ENCODE data around the gene SNED1. TPM values are rescaled to one million over a fixed set of nuclear protein-coding genes. Genes with fewer than 3 reads are reported as not detected.

SNED1 gene
- total RNA-seq, 1 donor from 2014 or later, result 0.11 TPM

DNA sequence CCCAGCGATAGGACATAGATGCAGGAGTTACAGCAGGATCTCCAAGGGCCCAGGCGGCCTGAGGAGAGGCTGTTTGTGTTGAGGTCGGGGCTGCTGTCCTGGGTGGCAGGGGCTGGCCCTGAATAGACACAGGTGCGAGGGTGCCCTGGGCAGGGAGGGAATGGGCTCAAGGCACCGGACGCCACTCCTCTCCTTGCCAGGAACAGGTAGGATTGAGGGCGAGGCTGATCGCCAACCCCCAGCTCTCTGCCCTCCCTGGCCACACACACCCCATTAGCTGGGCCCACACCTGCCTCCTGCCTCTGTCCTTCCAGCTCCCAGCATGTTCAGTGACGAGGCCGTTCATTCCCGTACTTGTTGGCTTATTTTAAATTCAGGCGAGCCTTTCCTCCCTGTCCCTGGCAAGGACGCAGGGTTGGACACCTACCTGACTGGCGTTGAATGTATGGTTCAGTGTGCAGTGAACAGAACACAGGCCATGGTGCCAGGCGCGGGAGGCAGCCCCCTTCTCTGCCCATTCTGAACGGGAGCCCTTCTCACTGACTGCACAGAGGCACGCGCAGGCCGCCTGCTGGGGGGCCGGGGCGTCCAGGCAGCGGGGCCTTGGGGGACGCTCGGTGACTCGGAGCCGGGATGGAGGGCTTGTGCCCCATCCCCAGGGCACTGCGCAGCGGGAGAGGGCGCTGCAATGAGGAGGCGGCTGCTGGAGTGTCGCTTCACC, 41.3 kb upstream of the SNED1 start:
- no peaks in the 10 kb centered on the region for H3F3A ChIP-seq (ENCODE audit: low read depth)
- H3K27ac ChIP-seq, result no peak overlapping the region
- H3K27me3 Mint-ChIP-seq (ENCODE audit: insufficient read depth, low read depth), result peaks cover 6% of the 10 kb centered on the region
- H3K36me3 ChIP-seq, result no peaks in the 10 kb centered on the region
- H2AFZ ChIP-seq (replicated peaks), result no peak overlapping the region
- H3K4me3 ChIP-seq, result no peak overlapping the region
- H3K4me3 Mint-ChIP-seq, result no peak overlapping the region
- H4K20me1 ChIP-seq (ENCODE audit: low read depth), result no peaks in the 10 kb centered on the region
- TF ChIP-seq EZH2phosphoT487 (IDR thresholded peaks at IDR 0.05) (no peak), EZH2 (IDR thresholded peaks at IDR 0.05) (no peak)
- TF ChIP-seq, protein P1, sequence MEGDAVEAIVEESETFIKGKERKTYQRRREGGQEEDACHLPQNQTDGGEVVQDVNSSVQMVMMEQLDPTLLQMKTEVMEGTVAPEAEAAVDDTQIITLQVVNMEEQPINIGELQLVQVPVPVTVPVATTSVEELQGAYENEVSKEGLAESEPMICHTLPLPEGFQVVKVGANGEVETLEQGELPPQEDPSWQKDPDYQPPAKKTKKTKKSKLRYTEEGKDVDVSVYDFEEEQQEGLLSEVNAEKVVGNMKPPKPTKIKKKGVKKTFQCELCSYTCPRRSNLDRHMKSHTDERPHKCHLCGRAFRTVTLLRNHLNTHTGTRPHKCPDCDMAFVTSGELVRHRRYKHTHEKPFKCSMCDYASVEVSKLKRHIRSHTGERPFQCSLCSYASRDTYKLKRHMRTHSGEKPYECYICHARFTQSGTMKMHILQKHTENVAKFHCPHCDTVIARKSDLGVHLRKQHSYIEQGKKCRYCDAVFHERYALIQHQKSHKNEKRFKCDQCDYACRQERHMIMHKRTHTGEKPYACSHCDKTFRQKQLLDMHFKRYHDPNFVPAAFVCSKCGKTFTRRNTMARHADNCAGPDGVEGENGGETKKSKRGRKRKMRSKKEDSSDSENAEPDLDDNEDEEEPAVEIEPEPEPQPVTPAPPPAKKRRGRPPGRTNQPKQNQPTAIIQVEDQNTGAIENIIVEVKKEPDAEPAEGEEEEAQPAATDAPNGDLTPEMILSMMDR (IDR thresholded peaks at IDR 0.05), result no peak
- no peaks in the 10 kb centered on the region for H3K27me3 ChIP-seq
- H3K79me2 ChIP-seq (ENCODE audit: low read depth), result no peaks in the 10 kb centered on the region
- no peaks in the 10 kb centered on the region for H3K36me3 Mint-ChIP-seq
- peak overlapping the region; percentile 66 for H3K27ac Mint-ChIP-seq
- H3K4me1 Mint-ChIP-seq, result peaks cover 28% of the 10 kb centered on the region
- DNase-seq (ENCODE audit: low spot score), result no peak
- H3K4me2 ChIP-seq, result no peak overlapping the region
- H3K9me3 ChIP-seq (ENCODE audit: low read depth), result no peaks in the 10 kb centered on the region
- H3K9ac ChIP-seq, result no peak overlapping the region
- H3K9me3 Mint-ChIP-seq, result no peaks in the 10 kb centered on the region
- peaks cover 14% of the 10 kb centered on the region for H3K4me1 ChIP-seq

DNA sequence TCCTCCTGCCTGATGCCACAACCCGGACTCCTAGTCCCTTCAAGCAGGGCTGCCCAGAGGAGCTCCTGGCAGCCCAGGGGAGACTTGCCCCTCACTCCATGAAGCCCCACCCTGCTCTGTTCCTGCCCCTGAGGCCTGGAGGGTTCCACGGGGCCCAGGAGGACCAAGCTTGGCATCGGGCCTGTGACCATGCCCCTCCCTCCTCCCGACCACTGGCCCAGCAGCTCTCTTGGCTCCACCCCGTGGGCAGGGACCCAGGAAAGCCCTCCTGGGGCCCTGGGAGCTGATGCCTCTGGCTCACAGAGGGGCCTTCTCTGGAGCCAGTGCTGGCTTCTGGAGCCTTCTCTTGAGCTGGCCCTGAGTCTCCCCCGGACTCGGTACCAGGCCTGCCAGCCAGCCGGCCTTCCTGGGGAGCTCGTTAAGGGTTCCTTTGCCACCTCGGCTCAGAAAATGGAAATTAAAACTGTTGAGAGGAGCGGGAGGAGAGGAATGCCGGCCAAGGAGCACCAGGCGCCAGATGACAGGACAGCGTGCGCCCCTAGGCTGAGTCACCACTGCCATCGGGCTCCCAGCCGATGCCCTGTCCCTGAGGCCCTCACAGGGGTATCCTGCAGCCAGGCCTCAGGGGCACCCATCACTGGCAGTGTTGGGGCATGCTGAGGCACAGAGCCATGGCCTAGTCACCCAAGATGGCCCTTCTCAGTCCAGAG, 40.6 kb upstream of the SNED1 start:
- peaks cover 34% of the 10 kb centered on the region for H3K4me1 Mint-ChIP-seq

DNA sequence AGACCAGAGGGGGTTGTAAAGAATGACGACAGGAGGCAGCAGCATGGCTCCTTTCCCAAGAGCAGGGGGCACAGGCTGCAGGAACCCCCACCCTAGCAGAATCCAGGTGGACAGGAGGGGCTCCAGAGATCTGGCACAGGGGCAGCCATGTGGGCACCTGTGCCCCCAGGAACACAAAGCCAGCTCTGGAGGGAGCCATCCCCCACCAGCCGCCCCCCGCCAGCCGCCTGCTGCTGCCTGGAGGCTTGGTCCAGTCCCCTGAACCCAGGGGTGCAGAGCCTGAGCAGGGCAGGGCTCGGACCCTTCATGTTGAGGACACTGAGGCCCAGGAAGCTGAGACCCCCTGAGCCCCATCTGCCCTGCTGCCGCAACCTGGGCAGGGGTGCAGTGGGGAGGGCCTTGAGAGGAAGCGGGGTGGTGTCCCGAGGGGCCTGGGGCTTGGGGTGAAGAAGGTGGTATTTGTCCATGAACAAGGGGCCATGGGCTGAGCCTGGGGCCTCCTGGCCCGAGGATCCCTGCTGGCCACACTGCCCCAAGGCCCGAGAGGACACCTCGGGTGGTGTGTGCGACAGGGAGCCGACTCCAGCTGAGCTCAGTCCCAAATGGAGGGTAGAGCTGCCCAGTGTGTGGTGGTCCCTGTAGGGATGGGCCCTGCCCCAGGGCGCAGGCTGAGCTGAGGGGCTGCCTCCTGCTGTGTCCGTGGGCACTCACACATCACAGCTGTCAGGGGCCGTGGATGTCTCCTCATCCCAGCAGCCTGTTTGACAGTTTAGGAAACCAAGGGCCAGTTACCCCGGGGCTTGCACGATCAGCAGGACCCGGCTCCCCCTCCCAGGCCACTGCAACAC, 39.8 kb upstream of the SNED1 start:
- Histone ChIP-seq H3K27me3 (no peaks in the 10 kb centered on the region), H3K36me3 (no peaks in the 10 kb centered on the region), H3K4me1 (peaks cover 17% of the 10 kb centered on the region), H3K4me2 (no peak overlapping the region), H2AFZ (replicated peaks) (no peak overlapping the region), H3K4me3 (no peak overlapping the region), H3F3A (ENCODE audit: low read depth) (peaks cover 5% of the 10 kb centered on the region), H3K27ac (no peak overlapping the region), H3K9ac (no peak overlapping the region), H3K79me2 (ENCODE audit: low read depth) (no peaks in the 10 kb centered on the region), H3K9me3 (ENCODE audit: low read depth) (no peaks in the 10 kb centered on the region), H4K20me1 (ENCODE audit: low read depth) (no peaks in the 10 kb centered on the region)
- TF ChIP-seq, protein P1 (IDR thresholded peaks at IDR 0.05), result no peak
- no peak for TF ChIP-seq EZH2 (IDR thresholded peaks at IDR 0.05)
- TF ChIP-seq EZH2phosphoT487 (IDR thresholded peaks at IDR 0.05), result no peak
- H3K36me3 Mint-ChIP-seq, result no peaks in the 10 kb centered on the region
- H3K27me3 Mint-ChIP-seq (ENCODE audit: insufficient read depth, low read depth), result peaks cover 6% of the 10 kb centered on the region
- no peaks in the 10 kb centered on the region for H3K9me3 Mint-ChIP-seq
- H3K4me3 Mint-ChIP-seq, result no peak overlapping the region
- no peak overlapping the region for H3K27ac Mint-ChIP-seq
- H3K4me1 Mint-ChIP-seq, result peaks cover 34% of the 10 kb centered on the region
- no peak for DNase-seq (ENCODE audit: low spot score)

More for the DNA sequence above, 40.6 kb upstream of the SNED1 start:
- no peaks in the 10 kb centered on the region for H3K79me2 ChIP-seq (ENCODE audit: low read depth)
- H3K4me1 ChIP-seq, result peaks cover 17% of the 10 kb centered on the region
- Mint-ChIP-seq H3K27ac (no peak overlapping the region), H3K4me3 (no peak overlapping the region), H3K36me3 (no peaks in the 10 kb centered on the region), H3K9me3 (no peaks in the 10 kb centered on the region), H3K27me3 (ENCODE audit: insufficient read depth, low read depth) (peaks cover 6% of the 10 kb centered on the region)
- no peak overlapping the region for H3K4me2 ChIP-seq
- no peak overlapping the region for H3K9ac ChIP-seq
- no peaks in the 10 kb centered on the region for H3K36me3 ChIP-seq
- no peak for DNase-seq (ENCODE audit: low spot score)
- H2AFZ ChIP-seq (replicated peaks), result no peak overlapping the region
- H3K4me3 ChIP-seq, result no peak overlapping the region
- H3K27me3 ChIP-seq, result no peaks in the 10 kb centered on the region
- H4K20me1 ChIP-seq (ENCODE audit: low read depth), result no peaks in the 10 kb centered on the region
- no peak for TF ChIP-seq EZH2 (IDR thresholded peaks at IDR 0.05)
- TF ChIP-seq EZH2phosphoT487 (IDR thresholded peaks at IDR 0.05), result no peak
- TF ChIP-seq, protein P1 (IDR thresholded peaks at IDR 0.05), result no peak
- no peaks in the 10 kb centered on the region for H3K9me3 ChIP-seq (ENCODE audit: low read depth)
- H3F3A ChIP-seq (ENCODE audit: low read depth), result peaks cover 5% of the 10 kb centered on the region
- no peak overlapping the region for H3K27ac ChIP-seq
